ENCODE data around the gene RIPOR3.

Gene RIPOR3

DNA sequence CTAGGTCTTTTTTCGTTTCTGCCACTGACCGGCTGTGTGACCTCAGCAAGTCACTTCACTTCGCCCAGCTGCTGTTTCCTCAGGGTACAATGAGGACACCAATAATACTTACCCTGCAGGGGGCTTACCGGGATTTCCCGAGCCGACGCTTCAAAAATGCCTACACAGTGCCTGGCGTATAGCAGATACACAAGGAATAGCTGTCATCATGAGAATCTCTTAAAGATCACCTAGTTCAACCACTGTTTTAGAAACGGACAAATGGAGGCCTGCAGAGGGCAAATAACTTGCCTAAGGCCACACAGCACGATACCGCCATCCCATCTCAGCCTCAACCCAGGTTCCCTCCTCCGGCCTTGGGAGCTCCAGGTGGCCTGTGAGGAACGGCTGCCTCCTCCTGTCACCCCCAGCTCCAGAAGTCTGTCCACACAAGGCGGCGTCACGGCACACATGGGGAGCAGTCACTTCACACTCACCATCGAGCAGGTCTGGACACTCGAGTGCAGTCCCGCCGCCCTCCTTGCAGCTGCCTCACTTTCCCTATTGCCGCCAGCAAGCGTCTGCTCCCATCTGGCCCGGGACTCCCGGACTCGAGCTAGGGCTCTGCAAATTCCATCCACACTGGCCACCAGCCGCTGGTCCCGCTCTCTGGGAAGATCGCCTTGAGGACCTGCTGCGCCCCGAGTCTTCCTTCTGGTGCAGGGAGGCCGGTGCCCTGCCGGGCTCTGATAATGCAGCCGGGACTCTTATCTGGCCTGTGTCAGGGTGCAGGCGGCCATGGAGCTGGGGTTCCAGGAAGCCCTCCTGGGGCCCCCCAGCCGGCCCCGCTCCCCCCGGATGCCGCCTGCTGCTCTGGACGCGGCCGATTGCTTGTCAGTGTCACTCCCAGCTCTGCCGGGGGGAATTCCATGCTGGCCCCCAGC lies at the start of gene RIPOR3:
Gene RIPOR3, minus strand, starts transcription at position 893 of the 923 bp plus-strand sequence. Its CDS starts 414 bp downstream, at position 479.
- no peak for DNase-seq

- DNase-seq, result no peak
Measured at GRCh38 chr20:50737352-50737751, 46.0 kb upstream of the RIPOR3 start.

- no peak for DNase-seq
Measured at GRCh38 chr20:50735813-50736212, 44.5 kb upstream of the RIPOR3 start.

GRCh38 chr20:50734730-50735679 lies 43.7 kb upstream of the RIPOR3 start:
- no peak for DNase-seq

DNA sequence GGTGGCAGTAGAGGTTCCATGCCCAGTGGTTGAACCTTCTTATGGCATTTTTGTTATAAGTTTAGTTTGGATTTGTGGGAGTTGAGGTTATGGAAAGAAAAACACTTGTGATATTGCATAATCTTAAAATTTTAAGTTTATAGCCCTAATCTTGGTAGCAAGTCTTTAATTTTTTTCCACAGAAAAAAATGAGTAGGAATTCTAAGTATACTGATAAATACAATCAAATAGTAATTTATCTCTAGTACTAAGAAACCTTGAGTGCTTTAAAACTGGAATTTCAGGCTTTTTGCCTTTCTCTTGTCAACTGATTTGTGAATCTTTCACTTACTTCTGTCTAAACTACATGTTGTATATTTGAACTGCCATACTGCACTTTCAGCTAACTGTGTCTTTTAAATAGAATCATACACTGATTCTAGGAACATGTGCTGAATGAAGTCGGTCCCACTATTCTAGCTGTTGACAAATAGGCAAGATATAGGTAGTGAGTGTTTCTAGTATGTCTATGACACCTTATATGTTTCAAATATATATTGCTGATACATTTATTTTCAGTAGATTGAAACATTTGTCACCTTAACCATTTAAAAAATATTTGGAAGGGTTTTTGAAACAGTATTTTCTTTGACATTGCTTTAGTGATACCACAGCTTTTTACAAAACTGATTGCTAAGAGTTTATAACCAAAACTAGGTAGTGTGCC lies 42.5 kb upstream of the RIPOR3 start:
- no peak for DNase-seq

DNA sequence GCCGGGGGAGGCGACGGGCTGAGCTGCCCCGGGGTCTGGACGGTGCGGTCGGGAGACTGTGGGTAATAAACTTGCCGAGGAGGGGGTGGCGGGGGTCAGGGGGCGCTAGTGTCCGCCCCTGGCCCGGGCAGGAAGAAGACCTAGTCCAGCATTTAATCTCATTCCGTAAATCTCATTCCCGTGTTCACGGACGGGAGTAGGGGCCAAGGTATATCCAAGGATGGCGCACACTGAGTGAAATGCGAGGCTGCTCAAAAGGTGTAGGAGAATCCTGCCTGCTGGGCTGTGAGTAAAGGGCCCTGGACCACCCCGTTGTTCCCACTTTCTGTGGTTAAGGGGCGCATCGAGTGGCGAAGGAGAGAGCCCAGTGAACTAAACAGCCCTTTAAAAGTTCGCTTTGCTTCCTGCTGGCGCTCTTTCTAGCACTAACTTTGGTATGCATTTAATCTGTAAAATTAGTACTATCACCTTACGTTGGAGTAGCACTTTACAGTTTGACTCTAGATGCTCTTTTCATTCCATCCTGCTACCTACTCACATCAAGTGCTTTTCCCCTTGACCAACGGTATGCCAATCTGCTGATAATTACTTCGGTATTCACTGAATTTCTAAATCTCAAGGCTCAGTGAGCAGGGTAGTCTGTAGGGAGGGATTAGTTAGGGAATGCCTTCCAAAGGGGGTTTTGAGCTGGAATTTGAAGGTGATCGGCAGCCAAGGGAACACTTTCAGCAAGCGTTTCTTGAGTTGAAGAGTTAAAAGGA lies 40.8 kb upstream of the RIPOR3 start:
- DNase-seq, result no peak

DNA sequence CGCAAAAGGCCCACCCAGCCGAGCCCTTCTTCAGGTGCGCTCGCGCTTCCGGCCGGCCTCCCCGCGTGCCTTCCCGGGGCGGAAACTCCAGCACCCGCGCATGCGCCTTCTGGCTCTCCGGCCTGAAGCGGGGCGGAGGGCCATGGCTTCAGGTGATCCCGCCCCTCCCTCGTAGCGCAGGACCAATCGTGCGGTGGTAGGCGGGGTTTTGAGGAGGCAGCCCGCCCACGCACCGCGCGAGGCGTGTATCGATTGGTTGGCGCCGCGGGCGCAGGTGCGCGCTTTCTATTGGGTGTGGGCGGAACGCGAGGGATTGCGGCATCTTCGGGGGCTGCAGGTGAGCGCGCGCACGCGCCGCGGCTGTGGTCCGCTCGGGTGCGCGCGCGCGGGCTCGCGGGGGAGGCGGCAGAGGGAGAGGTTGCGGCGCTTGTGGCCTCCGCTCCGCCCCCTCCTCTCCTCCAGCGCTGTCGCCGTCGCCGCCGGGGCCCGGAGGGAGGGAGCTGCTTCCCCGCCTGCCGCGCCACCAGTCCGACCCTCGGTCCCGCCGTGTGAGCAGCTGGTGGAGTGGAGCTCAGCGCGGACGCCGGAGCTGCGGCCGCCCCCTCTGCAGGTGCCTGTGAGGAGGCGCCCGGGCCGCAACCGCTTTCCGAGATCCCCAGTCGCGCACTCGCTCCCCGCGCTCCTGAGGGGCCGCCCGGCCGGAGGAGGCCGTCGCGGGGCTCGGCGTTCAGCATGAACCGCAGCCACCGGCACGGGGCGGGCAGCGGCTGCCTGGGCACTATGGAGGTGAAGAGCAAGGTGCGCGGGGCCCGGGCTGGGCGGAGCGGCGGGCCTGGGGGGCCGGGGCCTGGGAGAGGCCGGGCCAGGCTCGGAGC lies 40.0 kb upstream of the RIPOR3 start, which contains the start of gene PARD6B:
Gene PARD6B, plus strand, starts transcription at position 526 of the 875 bp plus-strand sequence. Its CDS starts 207 bp downstream, at position 733.
- DNase-seq, result peak; percentile 99 to 100

- no peak for DNase-seq
Measured at GRCh38 chr20:50730765-50731054, 39.4 kb upstream of the RIPOR3 start.

DNA sequence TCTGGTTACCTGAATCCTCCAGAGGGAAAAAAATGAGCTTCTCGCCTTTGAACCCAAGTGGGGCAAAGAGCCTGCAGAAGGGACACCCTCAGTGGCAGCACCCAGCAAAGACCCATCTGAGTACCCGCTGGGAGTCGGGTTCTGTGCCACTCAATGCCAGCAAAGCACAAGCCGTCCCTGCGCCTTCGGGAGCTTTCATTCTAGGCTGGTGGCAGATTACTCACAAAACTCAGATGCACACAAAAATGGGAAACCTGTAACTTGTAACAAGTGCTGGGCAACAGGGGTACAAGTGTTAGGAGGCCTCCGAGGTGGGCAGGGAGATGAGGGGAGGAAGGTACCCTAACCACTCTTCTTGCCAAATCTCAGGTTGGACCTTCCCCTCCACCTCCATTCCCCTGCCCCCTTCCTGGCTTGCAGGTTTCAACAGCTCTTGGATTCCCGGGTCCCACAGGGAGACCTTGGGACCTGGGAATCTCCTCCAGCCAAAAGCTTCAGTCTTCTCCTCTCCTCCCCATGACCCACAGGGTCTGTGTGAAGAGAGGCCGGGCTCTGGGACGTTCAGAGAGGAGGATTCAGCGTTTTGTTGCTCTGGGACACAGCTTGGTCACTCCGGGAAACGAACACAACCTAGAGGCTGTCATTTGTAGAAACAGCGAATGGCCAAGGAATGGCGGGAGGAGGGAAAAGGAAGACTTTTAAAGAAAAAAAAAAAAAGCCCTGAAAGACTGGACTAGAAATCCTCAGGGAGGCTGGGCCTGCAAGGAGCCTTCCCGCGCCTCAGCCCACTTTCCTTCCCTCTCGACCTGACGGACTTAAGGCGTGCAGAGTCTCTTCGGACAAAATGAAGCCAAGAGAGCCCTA lies 38.8 kb upstream of the RIPOR3 start:
- no peak for DNase-seq

DNA sequence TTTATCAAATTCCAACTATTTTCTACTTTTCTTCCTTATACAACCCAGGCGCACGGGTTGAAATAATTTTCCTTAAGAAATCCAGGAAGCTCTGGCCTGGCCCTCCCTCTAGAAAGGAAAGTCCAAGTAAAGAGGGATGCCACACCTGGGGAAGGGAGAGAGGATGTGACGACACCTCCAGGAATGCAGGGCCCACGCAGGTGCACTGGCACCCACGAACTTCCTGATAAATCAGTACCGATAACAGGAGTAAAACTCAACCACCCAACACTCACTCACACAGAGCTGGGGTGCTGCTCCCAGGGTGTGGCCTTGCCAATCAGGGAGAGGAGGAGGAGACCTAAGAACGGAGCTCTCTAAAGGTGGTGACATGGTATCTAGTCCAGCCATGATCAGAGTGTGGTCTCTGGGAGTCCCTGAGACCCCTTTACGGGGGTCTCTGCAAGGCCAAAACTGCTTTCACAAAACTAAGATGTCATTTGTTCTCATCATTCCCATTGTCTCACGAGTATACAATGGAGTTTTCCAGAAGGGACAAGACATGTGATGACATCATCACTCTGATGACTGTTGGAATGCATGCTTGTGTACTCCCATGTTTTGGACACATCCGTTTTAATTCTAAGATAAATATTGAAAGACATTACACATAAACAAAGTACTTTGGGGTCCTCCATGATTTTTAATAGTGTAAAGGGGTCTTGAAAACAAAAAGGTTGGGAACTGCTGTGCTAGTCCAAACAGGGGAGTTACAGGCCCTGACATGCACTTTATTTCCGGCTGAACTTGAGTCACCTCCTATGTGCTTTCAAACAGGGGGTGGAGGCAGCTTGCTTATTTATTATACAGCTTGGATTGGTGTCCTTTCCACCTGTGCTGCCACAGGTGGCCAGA lies 37.9 kb upstream of the RIPOR3 start:
- no peak for DNase-seq

- no peak for DNase-seq
Measured at GRCh38 chr20:50728486-50728980, 37.2 kb upstream of the RIPOR3 start.

- no peak for DNase-seq
Measured at GRCh38 chr20:50727792-50728485, 36.6 kb upstream of the RIPOR3 start.

- DNase-seq, result no peak
Measured at GRCh38 chr20:50726955-50727791, 35.8 kb upstream of the RIPOR3 start.

DNA sequence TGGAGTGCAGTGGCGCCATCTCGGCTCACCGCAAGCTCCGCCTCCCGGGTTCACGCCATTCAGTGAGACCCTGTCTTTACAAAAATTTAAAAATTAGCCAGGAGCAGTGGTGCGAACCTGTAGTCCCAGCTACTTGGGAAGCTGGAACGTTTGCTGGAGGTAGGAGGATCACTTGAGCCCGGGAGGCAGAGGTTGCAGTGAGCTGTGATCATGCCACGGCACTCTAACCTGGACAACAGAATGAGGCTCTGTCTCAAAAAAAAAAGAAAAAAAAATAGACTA lies 34.3 kb upstream of the RIPOR3 start:
- no peak for DNase-seq

DNA sequence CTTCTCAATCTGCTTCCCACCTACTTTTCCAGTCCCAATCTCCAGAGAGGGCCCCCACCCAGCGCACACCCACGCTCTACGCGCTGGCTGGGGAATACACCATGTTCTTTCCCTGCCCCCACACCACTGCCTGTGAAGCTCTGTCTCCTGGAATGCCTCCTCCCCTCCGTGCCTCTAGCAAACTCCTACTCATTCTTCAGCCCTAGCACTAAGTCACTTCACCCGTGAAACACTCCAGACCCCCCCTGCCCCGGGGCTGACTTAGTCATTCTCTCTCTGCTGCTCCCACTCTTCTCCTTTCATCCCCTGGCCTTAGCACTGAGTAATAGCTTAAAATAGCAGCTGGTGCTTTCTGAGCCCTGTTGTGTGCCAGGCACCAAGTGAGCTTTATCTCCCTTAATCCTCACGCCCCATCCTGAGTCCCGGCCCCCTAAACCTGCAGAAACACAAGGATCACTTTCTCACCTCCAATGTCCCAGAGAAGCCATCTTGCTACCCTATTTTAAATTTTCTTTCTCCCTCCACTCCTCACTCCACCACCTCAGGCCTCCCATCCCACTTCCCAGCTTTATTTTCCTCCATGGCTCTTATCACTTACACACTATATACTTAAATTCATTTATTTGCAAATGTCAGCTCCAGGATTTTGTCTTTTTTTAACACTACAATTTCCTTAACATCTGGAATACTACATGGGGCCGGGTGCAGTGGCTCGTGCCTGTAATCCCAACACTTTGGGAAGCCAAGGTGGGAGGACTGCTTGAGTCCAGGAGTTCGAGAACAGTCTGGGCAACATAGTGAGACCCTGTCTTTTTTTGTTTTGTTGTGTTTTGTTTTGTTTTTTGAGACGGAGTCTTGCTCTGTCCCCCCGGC lies 33.7 kb upstream of the RIPOR3 start:
- no peak for DNase-seq

DNA sequence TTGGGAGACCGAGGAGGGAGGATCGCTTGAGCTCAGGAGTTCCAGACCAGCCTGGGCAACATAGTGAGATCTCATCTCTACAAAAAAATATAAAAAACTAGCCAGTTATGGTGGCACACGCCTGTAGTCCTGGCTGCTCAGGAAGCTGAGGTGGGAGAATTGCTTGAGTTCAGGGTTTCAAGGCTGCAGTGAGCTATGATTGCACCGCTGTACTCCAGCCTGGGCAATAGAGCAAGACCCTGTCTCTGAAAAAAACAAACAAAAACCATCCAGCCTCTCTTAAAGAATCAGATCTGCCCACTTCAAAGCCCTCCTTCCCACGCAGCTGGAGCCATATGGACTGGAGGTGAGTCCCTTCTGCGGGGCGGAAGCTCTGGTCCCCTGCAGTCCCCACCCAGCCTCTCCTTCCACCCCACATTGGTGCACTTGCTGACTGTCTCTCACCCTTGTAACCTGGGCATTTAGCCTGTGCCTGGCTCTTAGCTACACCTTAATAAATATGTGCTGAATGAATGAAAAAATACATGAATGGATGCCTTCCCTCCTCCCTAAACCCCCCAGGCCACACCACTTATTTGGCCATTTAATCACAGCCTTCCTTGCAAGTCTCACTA lies 32.9 kb upstream of the RIPOR3 start:
- no peak for DNase-seq

All from CD4-positive, alpha-beta T cell treated with Interferon alpha-2 for 1 hour (primary cell).